Measurements from ENCODE around the gene ANKS3. TPM values are rescaled to one million over a fixed set of nuclear protein-coding genes. Genes with fewer than 3 reads are reported as not detected.

The ANKS3 gene
- total RNA-seq, 1 donor from 2014 or later = 19.8 TPM

DNA sequence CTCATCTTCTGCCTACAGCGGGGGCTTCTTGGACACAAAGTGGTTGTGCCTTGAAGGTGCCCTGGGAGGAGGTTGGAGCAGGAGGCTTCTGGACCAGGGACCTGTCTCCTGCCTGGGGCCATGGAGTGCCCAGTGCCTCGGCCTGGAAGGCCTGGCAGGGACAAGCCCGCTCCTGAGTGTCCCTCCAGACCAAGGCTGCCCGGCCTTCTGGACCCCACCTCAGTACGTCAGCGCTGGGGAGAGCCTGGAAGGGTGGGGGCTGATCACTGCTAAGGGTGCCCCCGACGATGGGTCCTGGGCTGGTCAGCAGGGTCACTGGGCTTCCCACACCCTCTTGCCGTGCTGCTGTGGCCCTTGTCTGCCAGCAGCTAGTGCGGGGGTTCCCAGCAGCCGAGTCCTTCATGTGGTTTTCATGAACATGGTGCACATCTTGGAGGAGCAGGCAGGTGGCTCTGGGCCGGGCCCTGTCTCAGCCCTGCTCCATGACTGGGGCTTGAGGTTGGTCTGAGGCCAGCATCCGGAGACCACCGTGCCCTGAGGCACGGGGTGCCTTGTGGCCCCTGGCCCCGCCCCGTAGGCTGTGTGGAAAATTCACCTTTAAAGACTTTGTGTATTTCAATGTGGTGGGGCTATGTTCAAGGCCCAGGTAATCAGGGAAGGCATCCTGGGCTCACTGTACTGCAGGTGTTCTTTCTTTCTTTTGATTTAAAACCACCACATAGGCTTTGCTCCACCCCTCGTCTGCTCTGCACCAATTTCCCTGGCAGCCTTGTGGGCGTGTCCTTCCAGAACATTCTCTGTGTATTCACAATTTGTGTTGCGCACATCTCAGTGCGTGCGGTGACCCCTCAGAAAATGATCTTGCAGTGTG is 87.1 kb downstream of the ANKS3 start:
- DNase-seq = no peak

Small RNAs within 50 kb of the gene (small RNA-seq; reads per million reads assigned to genes)
- not detected for gene MIR6769A
- not detected for gene RF00017

Other genes starting within 250 kb of the ANKS3 start
- gene CDIP1, start 195.5 kb downstream of the ANKS3 start, total RNA-seq = 11.1 TPM
- gene C16orf96, start 177.9 kb downstream of the ANKS3 start, total RNA-seq = not detected
- 1.7 TPM for gene UBALD1, start 119.4 kb downstream of the ANKS3 start, total RNA-seq
- 41.5 TPM for gene MGRN1, start 109.4 kb downstream of the ANKS3 start, total RNA-seq
- 33.4 TPM for gene NUDT16L1, start 40.7 kb downstream of the ANKS3 start, total RNA-seq
- 0.62 TPM for gene DNAAF8, start 266 bp upstream of the ANKS3 start, total RNA-seq
- gene ZNF500, start 32.9 kb upstream of the ANKS3 start, total RNA-seq = 10.5 TPM
- gene SEPTIN12, start 54.1 kb upstream of the ANKS3 start, total RNA-seq = not detected
- gene SMIM22, start 61.1 kb upstream of the ANKS3 start, total RNA-seq = not detected
- gene ROGDI, start 68.4 kb upstream of the ANKS3 start, total RNA-seq = 38.7 TPM
- gene GLYR1, start 113.0 kb upstream of the ANKS3 start, total RNA-seq = 70.2 TPM
- gene UBN1, start 113.2 kb upstream of the ANKS3 start, total RNA-seq = 13.9 TPM
- gene PPL, start 202.9 kb upstream of the ANKS3 start, total RNA-seq = 0.31 TPM
- 0.47 TPM for gene SEC14L5, start 224.1 kb upstream of the ANKS3 start, total RNA-seq

All from occipital lobe (tissue), 3 donors.